K562 (cell line): ENCODE measurements around the gene GNAI2. TPM values are rescaled to one million over a fixed set of nuclear protein-coding genes. Genes with fewer than 3 reads are reported as not detected.

Source experiments
- ETV1 ChIP-seq: fragments of 450-650 bp; conservative IDR thresholded peaks from 2 replicates; pipeline ENCODE4 v1.6.1; 2016; ENCODE audit warnings: missing genetic modification characterization, control low read depth, low read depth, missing compliant biosample characterization
- FOSL1 ChIP-seq: fragments of 200-800 bp; sonication (Bioruptor generic); conservative IDR thresholded peaks from 2 replicates; pipeline ENCODE4 v1.6.1; 2016; ENCODE audit warnings: missing genetic modification characterization, missing compliant biosample characterization
- GTF2F1 ChIP-seq: IDR thresholded peaks from 2 replicates; pipeline ENCODE4 v1.6.1; 2011; ENCODE audit warnings: low read depth, low read length, improper control_type of control experiment
- MBD2 ChIP-seq: sonication (generic); IDR thresholded peaks from 2 replicates; pipeline ENCODE4 v1.6.1; 2016; ENCODE audit warnings: low read depth, borderline replicate concordance
- NR2C1 ChIP-seq, 2 experiments: fragments of 450-650 bp; IDR thresholded peaks; 2 replicates each; pipeline ENCODE4 v1.6.1; 2017; ENCODE audit warnings: mild to moderate bottlenecking in 2 of 2, antibody characterized with exemption in 1 of 2, inconsistent platforms in 1 of 2, missing compliant biosample characterization in 1 of 2, missing genetic modification characterization in 1 of 2
- POLR3G ChIP-seq: IDR thresholded peaks from 2 replicates; pipeline ENCODE4 v1.6.1; 2011; ENCODE audit not compliant: insufficient read length, insufficient replicate concordance; ENCODE audit errors: extremely low read depth
- SIRT6 ChIP-seq: IDR thresholded peaks from one replicate; pipeline ENCODE4 v1.6.1; 2012; ENCODE audit warnings: low read depth, mild to moderate bottlenecking, control low read depth, inconsistent platforms, low read length, moderate library complexity
- SMAD3 ChIP-seq: fragments of 450-650 bp; formaldehyde crosslinking; conservative IDR thresholded peaks from 2 replicates; pipeline ENCODE4 v1.4.0; 2020; ENCODE audit warnings: mild to moderate bottlenecking
- TFAM ChIP-seq: fragments of 250-450 bp; sonication (Bioruptor Pico); conservative IDR thresholded peaks from 2 replicates; pipeline ENCODE4 v1.5.0; 2021; ENCODE audit warnings: mild to moderate bottlenecking, moderate library complexity
- TSC22D4 ChIP-seq: fragments of 450-650 bp; IDR thresholded peaks from 2 replicates; pipeline ENCODE4 v1.6.1; 2016; ENCODE audit warnings: missing genetic modification characterization, missing biosample characterization, control low read depth
- ZBED1 ChIP-seq: IDR thresholded peaks from 2 replicates; pipeline ENCODE4 v1.6.1; 2014
- ZNF140 ChIP-seq: fragments of 250-450 bp; sonication (Bioruptor Pico); IDR thresholded peaks from 2 replicates; pipeline ENCODE4 v1.8.0; 2021; ENCODE audit warnings: moderate library complexity, mild to moderate bottlenecking, inconsistent platforms
- ZNF324 ChIP-seq: fragments of 250-450 bp; sonication (Bioruptor Pico); IDR thresholded peaks from 2 replicates; pipeline ENCODE4 v1.4.0; 2020; ENCODE audit warnings: mild to moderate bottlenecking
- polyA plus RNA-seq, 8 experiments: library from polyadenylated mRNA; depleted of rRNA in 4 of 8; stranded (reverse) in 5 of 8; unstranded in 3 of 8; fragments of >200 nt; fragmentation: Nextera tagmentation in 2 of 8; fragmentation: Illumina TruSeq in 1 of 8; extraction: Ambion mirVana in 2 of 8; extraction: Trizol in 1 of 8; gene quantifications; 2 replicates each; pipeline versions ENCODE4 v1.2.1 to v1.2.3, GENCODE V29; 2011 to 2014; ENCODE audit warnings: inconsistent platforms in 1 of 8, missing spikeins in 1 of 8
- total RNA-seq, 7 experiments: library from RNA; depleted of rRNA in 6 of 7; stranded (reverse); fragments of >200 nt in 6 of 7; fragmentation: Illumina TruSeq in 2 of 7; extraction: Trizol in 2 of 7; gene quantifications; 2 replicates each; pipeline versions ENCODE4 v1.2.1 to v1.2.3, GENCODE V29; 2011 to 2021; ENCODE audit warnings: low replicate concordance in 1 of 7
- TF ChIP-seq, protein P1 (sequence below): fragments of 250-450 bp; sonication (Bioruptor Pico); IDR thresholded peaks from 2 replicates; pipeline ENCODE4 v1.5.0; 2022; ENCODE audit warnings: mild to moderate bottlenecking
- TF ChIP-seq, protein P2 (sequence below): fragments of 450-650 bp; IDR thresholded peaks from 2 replicates; pipeline ENCODE4 v1.6.1; 2018; ENCODE audit not compliant: partially characterized antibody
- TF ChIP-seq, protein P3 (sequence below): fragments of 250-450 bp; sonication (Bioruptor Pico); IDR thresholded peaks from 2 replicates; pipeline ENCODE4 v1.4.0; 2020; ENCODE audit warnings: mild to moderate bottlenecking
- TF ChIP-seq, protein P4 (sequence below): fragments of 200-400 bp; formaldehyde crosslinking; IDR thresholded peaks from 2 replicates; pipeline ENCODE4 v1.6.1; 2017; ENCODE audit warnings: mild to moderate bottlenecking, low read depth, low read length, moderate library complexity

The GNAI2 gene
- total and polyA plus RNA-seq, 9 of the 15 experiments (the other 6 are each of a cell fraction or from before 2014, with no cell fraction given) = 1.1 to 72.2 (median 42.7) TPM

DNA sequence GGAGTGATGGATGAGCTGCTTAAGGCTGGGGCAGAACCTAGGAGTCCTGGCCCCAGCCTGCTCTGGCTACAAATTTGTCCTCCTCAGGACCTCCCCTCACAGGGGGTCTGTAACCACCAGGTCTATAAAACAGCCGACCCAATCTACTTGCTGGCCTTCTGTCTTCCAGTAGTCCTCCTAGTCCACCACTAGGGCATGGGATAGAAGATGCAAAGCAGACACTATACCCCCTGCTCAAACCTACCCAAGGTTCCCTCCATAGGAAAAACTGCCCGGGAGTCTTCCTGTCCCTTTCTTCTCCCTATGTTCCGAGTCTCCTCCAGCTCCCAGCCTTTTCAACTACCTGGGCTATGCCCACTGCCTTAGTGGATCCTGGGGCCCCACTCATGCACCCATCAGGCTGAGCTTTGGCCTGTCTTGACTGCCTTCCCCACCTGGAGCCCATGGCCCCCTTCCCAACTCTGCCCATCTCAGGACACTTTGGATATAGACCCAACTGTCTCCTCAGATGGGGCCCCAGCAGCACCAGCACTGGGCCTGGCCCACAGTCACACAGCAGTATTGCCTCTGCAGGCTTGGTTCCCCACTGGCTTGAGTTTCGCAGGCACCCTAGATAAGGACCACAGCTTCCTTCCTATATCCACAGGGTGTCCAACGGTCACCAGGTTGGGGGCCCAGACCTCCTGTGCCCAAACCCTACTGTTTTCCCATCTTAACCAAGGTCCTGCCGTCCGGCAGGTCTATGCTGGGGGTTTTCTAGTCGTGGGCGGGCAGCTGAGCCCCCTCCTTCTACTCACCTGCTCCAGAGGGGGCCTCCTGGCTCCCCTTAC, 62.1 kb downstream of the GNAI2 start (continued):
- TF ChIP-seq, protein P1, sequence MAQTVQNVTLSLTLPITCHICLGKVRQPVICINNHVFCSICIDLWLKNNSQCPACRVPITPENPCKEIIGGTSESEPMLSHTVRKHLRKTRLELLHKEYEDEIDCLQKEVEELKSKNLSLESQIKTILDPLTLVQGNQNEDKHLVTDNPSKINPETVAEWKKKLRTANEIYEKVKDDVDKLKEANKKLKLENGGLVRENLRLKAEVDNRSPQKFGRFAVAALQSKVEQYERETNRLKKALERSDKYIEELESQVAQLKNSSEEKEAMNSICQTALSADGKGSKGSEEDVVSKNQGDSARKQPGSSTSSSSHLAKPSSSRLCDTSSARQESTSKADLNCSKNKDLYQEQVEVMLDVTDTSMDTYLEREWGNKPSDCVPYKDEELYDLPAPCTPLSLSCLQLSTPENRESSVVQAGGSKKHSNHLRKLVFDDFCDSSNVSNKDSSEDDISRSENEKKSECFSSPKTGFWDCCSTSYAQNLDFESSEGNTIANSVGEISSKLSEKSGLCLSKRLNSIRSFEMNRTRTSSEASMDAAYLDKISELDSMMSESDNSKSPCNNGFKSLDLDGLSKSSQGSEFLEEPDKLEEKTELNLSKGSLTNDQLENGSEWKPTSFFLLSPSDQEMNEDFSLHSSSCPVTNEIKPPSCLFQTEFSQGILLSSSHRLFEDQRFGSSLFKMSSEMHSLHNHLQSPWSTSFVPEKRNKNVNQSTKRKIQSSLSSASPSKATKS (CRISPR knock-in tag) = no peak
- TF ChIP-seq GTF2F1 = no peak
- TF ChIP-seq SMAD3 = no peak
- no peak for TF ChIP-seq ZNF140 (CRISPR knock-in tag)
- TF ChIP-seq ZNF324 = no peak
- TF ChIP-seq, protein P2, sequence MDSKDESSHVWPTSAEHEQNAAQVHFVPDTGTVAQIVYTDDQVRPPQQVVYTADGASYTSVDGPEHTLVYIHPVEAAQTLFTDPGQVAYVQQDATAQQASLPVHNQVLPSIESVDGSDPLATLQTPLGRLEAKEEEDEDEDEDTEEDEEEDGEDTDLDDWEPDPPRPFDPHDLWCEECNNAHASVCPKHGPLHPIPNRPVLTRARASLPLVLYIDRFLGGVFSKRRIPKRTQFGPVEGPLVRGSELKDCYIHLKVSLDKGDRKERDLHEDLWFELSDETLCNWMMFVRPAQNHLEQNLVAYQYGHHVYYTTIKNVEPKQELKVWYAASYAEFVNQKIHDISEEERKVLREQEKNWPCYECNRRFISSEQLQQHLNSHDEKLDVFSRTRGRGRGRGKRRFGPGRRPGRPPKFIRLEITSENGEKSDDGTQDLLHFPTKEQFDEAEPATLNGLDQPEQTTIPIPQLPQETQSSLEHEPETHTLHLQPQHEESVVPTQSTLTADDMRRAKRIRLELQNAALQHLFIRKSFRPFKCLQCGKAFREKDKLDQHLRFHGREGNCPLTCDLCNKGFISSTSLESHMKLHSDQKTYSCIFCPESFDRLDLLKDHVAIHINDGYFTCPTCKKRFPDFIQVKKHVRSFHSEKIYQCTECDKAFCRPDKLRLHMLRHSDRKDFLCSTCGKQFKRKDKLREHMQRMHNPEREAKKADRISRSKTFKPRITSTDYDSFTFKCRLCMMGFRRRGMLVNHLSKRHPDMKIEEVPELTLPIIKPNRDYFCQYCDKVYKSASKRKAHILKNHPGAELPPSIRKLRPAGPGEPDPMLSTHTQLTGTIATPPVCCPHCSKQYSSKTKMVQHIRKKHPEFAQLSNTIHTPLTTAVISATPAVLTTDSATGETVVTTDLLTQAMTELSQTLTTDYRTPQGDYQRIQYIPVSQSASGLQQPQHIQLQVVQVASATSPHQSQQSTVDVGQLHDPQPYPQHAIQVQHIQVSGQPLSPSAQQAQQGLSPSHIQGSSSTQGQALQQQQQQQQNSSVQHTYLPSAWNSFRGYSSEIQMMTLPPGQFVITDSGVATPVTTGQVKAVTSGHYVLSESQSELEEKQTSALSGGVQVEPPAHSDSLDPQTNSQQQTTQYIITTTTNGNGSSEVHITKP = peak; percentile 6
- 0 out of 2 replicates have a peak, but pooled peaks have one; percentile 2 for TF ChIP-seq MBD2
- TF ChIP-seq FOSL1 (tag) = no peak
- TF ChIP-seq, protein P3, sequence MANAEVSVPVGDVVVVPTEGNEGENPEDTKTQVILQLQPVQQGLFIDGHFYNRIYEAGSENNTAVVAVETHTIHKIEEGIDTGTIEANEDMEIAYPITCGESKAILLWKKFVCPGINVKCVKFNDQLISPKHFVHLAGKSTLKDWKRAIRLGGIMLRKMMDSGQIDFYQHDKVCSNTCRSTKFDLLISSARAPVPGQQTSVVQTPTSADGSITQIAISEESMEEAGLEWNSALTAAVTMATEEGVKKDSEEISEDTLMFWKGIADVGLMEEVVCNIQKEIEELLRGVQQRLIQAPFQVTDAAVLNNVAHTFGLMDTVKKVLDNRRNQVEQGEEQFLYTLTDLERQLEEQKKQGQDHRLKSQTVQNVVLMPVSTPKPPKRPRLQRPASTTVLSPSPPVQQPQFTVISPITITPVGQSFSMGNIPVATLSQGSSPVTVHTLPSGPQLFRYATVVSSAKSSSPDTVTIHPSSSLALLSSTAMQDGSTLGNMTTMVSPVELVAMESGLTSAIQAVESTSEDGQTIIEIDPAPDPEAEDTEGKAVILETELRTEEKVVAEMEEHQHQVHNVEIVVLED (CRISPR knock-in tag) = no peak
- no peak for TF ChIP-seq POLR3G
- no peak for TF ChIP-seq ZBED1
- TF ChIP-seq NR2C1 (IDR thresholded peaks at IDR 0.05) = no peak
- TF ChIP-seq NR2C1 (tag; IDR thresholded peaks at IDR 0.05) = no peak
- TF ChIP-seq TFAM (CRISPR knock-in tag) = no peak
- no peak for TF ChIP-seq SIRT6
- TF ChIP-seq, protein P4, sequence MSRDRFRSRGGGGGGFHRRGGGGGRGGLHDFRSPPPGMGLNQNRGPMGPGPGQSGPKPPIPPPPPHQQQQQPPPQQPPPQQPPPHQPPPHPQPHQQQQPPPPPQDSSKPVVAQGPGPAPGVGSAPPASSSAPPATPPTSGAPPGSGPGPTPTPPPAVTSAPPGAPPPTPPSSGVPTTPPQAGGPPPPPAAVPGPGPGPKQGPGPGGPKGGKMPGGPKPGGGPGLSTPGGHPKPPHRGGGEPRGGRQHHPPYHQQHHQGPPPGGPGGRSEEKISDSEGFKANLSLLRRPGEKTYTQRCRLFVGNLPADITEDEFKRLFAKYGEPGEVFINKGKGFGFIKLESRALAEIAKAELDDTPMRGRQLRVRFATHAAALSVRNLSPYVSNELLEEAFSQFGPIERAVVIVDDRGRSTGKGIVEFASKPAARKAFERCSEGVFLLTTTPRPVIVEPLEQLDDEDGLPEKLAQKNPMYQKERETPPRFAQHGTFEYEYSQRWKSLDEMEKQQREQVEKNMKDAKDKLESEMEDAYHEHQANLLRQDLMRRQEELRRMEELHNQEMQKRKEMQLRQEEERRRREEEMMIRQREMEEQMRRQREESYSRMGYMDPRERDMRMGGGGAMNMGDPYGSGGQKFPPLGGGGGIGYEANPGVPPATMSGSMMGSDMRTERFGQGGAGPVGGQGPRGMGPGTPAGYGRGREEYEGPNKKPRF = no peak
- 0 out of 2 replicates have a peak, but pooled peaks have one; percentile 21 for TF ChIP-seq ETV1 (tag)
- TF ChIP-seq TSC22D4 = no peak
